GM13977 (cell line): ENCODE data around the gene AFF3.

ENCODE experiments used
- DNase-seq: peaks from one replicate; pipeline ENCODE4 v3.0.0; 2012; ENCODE audit warnings: low spot score
- CTCF ChIP-seq: IDR thresholded peaks from 2 replicates; pipeline ENCODE4 v1.5.1; 2012; ENCODE audit warnings: mild to moderate bottlenecking, control low read depth; ENCODE audit not compliant: insufficient read depth; ENCODE audit errors: extremely low read depth, missing control alignments
- in situ Hi-C: fragments of 300-500 bp; cut with MboI; formaldehyde crosslinking; loops from one replicate; pipeline ENCODE4 v1.12.0; 2022; ENCODE audit warnings: low sequenced_read_pairs, low pct_unique_long_range_greater_than_20kb, mixed read lengths, inconsistent platforms; ENCODE audit not compliant: unreplicated experiment

The AFF3 gene

GRCh38 chr2:99707592-99707991 is 434.8 kb downstream of the AFF3 start:
- no peak for TF ChIP-seq CTCF
- DNase-seq, result no peak
- in situ Hi-C loops, result no loop called here

DNA sequence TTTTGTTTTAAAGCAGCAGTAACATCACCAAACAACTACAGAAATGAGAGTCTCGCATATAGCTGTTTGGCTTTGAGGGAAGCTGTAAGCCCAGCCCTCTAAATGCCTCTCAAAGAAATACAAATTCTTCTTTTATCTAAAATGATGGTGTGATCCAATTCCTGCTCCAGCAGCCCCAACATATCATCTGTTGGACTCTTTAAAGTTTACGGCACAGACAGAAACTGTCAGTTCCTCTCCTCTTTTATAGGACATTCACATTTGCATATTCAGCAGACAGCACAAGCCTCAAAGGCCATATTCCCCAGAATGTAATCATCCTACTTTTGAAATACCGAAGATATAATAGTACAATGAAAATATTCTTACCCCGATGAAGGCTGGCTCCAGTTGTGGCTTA is 435.7 kb downstream of the AFF3 start:
- in situ Hi-C loops, result no loop called here
- TF ChIP-seq CTCF, result no peak
- no peak for DNase-seq

DNA sequence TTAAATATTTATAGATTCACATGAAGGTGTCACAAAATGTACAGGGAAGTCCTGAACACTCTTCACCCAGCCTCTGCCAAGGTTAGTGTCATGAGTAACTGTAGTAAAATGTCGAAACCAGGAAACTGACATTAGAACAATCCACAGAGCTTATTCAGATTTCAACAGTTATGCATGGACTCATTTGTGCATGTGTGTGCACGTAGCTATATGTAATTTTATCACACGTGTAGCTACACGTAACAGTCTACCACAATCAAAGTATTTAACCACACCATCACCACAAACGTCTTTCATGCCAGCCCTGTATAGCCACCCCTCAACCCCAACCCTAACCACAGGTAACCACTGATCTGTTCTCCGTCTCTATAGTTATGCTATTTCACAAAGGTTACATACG is 440.9 kb downstream of the AFF3 start:
- in situ Hi-C loops, result no loop called here
- DNase-seq, result no peak
- no peak for TF ChIP-seq CTCF

DNA sequence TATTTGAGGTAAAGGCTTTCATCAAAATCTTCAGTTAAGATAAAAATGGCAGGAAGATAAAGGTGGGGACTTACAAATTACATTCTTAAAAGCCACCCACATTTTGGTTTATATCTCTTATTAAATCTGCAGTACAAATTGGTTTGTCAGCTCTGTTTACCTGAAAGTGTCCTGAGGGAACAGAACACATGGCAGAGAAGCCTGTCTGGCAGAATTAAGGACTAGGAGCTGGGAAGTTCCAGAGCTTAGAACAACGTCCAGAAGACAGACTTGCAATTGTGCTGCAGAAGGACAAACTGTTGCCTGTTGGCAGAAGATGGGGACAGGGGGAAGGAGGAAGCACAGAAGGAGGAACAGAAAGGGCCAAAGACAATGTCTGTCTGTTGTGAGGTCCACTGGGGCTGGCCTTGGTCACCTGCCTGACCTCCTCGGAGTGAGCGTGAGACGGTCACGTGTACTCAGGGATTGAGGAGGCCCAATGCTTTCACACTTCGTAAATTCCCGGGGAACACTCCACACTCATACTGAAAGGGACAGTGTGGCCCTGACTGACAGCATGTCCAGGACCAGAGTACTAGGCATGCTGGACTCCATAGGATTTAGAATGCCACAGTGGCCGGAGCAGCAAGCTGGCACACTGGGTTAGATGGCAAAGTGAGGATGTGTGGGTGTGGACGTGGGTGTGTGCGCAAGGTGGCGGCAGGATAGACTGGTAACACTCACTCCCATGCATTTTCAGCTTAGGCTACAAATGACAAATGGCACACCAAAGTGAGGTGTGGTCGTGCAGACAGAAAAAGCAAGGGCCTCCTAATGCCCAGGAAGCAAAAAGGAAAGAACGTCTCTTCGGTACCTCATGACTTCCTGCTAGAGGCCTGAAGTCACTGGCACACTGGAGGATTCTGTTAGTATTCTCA is 441.6 kb downstream of the AFF3 start:
- in situ Hi-C loops, result no loop called here
- no peak for DNase-seq
- TF ChIP-seq CTCF, result no peak

DNA sequence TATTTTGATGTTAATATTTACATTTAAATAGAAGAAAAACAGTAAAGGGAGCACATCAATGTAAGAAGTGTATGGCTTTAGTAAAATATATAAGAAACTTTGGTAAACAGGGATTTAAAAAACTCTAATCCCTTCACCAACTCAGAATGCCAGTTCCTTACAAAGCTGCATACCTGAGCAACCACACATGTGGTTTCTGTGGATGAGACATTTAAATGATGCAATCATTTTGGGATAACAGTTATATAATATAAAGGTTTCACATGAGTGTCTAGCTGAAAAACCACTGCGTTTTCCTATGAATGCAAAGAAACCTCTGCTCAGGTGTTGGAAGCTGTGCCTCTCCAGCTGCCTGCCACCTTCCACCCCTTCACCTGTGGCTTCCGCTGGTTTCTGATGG is 443.5 kb downstream of the AFF3 start:
- TF ChIP-seq CTCF, result no peak
- in situ Hi-C loops, result no loop called here
- no peak for DNase-seq

GRCh38 chr2:99697811-99698568 is 444.4 kb downstream of the AFF3 start:
- no peak for DNase-seq
- in situ Hi-C loops, result no loop called here
- no peak for TF ChIP-seq CTCF
